GM21515 (cell line): ENCODE data around the gene CAPN2.
"Not testable (repeated sequence)": the region's sequence is repeated elsewhere in the genome, so short reads cannot be mapped to it uniquely, and the experiment has no call there.

Source experiments
- ATAC-seq: cut with Tn5 transposase; IDR thresholded peaks from one replicate; pipeline ENCODE4 v1.9.1; 2021; ENCODE audit not compliant: unreplicated experiment

CAPN2 gene

GRCh38 chr1:223784541-223784940 lies 72.2 kb downstream of the CAPN2 start:
- no peak for ATAC-seq

DNA sequence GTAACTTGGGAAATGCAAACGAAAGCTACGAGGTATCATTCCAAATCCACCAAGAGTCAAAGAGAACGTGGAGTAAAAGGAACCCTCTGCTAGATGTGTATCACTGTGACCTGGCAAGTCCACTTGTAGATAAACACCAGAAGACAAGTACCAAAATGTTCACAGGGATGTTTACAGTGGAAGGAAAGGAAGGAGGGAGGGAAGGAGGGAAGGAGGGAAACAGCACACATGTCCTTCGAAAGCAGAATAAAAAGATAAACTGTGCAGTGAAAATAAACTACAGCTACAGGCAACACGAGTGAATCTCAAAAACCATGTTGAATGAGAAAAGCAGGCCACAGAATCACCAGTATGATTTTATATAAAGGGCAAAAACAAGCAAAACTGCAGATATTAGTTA lies 73.5 kb downstream of the CAPN2 start:
- ATAC-seq: no peak

DNA sequence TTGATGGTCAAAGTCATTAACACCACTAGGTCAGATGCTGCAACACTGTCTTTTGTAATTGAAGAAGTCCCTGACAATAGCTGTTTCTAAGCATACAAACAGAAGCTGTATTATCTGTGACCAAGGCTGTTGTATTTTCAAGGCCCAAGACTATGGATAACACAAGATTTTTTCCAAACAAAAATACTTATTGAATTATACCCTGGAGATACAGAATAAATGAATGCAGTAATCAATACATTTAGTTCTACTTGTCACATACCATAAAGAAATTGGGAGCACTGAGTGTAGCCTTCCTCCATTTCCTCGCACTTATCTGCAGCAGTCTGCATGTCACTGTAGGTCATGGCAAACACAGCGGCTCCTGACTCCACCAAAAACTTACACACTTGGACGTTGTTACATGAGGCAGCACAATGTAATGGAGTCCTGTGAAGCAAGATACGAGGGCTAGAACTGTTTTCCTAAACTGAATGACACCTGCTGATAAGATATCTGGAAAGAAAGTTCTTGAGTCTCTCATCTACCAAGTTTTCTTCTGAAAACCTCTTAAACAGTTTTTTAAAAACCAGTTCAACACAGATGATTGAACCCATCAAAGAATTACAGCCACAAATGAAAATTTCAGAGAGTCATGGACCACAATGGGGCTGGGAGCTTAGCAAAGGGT lies 76.5 kb downstream of the CAPN2 start:
- ATAC-seq: no peak

GRCh38 chr1:223792046-223792445 lies 79.7 kb downstream of the CAPN2 start:
- ATAC-seq: no peak

DNA sequence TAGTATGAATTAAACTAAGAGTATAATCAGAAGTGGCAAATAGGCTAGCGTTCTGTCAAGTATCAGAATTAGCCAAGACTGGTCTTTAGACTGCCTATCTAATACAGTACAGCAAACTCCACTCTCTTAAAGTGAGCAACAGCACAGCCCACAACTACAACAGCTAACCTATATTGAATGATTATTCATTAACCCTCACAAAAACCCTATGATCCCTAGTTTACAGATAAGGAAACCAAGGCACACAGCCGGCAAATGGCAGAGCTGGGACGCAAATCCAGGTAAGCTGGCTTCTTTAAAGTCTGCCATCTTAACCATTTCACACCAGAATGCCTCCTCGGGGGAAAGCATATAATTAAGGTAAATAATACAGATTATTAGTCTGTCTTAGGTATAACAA lies 81.4 kb downstream of the CAPN2 start:
- no peak for ATAC-seq

DNA sequence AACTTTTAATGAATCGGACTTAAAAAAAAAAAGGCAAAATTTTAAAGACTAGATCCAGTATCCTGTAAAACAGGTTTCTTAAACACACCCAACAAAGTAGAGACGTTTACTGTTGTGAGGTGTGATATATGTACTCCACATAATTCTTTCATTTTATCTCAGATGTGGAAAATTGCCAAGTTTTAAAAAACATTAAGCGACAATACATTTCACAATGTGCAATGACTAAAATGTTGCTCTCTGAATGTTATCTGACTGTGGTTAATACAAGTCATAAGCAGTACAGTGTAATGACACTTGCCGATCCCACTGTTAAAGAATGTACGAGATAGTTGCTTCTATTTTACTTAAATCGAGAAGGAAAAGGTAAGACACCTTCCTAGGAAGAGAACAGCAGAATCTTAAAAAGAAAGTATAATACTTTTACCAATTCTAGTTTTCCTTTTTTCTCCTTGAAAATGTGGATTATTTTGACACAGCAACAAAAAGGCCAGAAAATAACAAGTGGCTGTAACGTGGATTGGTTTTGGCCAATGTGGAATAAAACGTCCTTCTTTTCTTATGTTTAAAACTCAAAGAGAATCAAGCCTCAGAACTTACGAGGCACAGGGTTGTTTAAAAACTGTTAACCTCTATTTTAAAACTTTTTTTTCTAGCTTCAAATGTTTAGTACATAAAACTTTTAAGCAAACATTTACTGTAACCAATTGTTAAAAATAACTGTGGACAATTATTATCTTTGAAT lies 82.0 kb downstream of the CAPN2 start:
- ATAC-seq: no peak

DNA sequence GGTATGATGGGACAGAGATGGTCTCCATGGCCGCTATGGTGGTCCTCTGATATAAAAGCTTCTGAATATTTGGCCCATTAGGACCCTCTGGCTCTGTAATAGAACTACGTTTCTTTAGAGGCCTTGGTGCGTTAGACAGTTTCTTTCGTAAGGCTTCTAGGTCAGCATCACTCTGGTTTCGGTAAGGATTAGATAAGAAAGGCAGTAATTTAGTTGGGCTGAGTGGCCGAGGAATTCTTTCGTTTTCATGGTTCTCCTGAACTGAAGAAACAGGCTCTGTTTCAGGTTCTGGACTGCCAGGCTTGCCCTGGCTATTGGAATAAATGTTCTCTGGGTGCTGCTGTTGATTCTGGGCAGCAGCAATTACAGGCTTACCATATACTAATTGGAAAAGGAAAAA lies 83.9 kb downstream of the CAPN2 start:
- ATAC-seq: no peak

DNA sequence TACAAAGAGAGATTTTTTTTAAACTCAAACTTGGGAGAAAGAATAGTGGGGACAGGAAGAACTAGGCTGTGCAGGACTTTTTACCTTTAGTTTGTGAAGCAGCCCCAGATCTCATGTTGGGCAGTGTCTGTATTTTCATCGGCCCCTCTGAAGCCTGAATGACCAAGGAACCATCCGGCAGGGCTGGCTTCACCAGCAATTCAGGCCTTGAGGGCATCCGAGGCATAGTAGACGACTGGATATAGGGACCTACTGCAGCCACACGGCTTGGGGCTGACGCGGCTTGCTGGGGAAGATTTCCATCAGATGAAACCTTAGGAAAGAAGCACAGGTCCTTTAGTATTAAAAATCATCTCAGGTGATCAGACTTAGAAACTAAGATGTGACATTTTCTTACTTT lies 89.7 kb downstream of the CAPN2 start:
- no peak for ATAC-seq

GRCh38 chr1:223802602-223803001 lies 90.3 kb downstream of the CAPN2 start:
- no peak for ATAC-seq

DNA sequence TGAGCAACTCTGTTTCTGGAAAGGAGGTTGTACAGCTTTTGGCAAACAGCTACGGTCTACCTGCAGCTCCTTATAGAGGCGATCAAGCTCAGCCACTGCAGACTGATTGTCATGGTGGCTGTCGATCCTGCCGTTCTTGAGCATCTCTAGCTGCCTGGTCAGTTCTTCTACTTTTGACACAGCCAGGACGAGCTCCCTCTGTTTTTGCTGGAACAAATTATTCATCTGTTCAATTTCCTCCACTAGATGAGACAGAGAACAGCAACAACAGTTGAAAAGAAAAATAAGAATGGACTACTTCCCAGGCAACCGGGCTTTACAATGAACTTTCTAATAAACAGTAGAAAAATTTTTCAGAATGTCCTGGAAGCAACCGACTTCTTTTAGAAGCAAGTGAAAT lies 90.9 kb downstream of the CAPN2 start:
- no peak for ATAC-seq

DNA sequence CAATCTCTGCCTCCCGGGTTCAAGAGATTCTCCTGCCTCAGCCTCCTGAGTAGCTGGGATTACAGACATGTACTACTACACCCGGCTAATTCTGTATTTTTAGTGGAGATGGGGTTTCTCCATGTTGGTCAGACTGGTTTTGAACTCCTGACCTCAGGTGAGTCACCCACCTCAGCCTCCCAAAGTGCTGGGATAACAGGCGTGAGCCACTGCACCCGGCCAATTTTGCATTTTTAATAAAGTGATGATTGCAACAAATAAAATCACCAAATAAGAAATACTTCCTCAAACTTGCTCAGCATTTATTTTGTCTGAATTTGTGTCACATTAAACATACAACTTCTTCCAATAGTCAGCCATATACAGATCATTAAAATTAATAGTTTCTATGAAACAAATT lies 97.6 kb downstream of the CAPN2 start:
- not testable (repeated sequence) for ATAC-seq

GRCh38 chr1:223810586-223810985 lies 98.2 kb downstream of the CAPN2 start:
- ATAC-seq: no peak

DNA sequence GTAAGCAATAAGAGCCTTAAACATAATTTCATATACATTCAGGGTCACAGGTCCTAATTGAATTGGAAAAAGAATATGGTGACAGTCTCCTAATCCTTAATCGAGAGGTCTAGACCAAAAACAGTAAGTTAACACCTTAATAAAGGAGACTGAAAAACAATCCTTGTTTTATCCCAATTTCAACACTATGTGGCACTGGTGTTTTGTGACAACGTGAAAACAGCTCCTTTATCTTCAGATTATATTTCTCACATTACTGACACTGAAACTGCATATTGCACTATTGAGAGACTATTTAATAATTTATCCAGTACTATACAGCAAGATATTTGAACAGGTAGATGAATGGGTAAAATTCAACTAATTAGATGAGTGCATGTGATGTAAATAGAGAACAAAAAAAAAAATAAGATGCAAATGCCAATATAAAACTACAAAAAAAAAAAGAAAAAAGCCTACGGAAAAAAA lies 99.3 kb downstream of the CAPN2 start:
- ATAC-seq: no peak

DNA sequence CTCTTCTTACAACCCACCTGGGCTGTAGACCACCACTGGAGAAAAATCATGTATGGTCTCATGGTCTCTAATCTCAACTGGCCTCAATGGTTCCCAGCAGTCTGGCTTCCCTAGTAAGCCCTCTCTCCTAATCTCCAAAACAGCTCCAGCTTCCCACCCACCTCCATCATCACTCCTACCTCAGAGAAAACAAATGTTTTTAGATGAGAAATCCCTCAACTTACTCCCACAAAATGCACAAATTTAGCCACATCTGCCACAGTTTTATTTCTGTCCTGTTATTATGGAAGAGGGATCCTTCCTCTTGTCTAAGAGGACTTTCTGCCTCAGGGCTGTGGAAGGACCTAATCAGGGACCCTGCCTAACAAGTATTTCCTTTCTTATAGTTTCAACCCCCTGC lies 101.3 kb downstream of the CAPN2 start:
- ATAC-seq: no peak

GRCh38 chr1:223815020-223815853 lies 102.9 kb downstream of the CAPN2 start:
- no peak for ATAC-seq

DNA sequence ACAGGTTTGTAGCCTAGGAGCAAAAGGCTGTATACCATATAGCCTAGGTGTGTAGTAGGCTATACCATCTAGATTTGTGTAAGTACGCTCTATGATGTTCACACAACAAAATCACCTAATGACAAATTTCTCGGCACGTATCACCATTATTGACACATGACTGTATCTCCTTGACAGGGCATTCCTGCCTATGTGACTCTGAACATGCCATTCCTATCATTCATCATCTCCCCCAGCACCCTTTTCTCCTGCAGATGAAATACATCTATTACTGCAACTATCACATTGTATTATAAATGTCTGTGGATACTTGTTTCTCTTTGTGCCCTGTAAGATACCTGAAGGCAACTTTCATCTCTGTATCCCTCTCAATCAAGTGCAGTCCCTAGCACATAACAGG lies 103.5 kb downstream of the CAPN2 start:
- ATAC-seq: no peak

DNA sequence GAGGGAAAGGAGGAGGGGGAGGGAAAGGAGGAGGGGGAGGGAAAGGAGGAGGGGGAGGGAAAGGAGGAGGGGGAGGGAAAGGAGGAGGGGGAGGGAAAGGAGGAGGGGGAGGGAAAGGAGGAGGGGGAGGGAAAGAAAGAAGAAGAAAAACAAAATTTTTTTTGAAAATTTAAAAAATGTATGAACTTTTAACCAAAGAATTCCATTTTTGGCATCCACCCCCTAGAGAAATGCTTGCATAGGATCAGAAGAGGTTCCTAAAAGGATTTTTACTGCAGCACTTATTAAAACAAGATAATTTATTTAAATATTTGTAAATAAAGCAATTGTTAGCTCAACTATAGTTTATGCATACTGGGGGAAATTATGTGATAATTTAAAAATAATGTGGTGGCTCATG lies 104.9 kb downstream of the CAPN2 start:
- not testable (repeated sequence) for ATAC-seq

DNA sequence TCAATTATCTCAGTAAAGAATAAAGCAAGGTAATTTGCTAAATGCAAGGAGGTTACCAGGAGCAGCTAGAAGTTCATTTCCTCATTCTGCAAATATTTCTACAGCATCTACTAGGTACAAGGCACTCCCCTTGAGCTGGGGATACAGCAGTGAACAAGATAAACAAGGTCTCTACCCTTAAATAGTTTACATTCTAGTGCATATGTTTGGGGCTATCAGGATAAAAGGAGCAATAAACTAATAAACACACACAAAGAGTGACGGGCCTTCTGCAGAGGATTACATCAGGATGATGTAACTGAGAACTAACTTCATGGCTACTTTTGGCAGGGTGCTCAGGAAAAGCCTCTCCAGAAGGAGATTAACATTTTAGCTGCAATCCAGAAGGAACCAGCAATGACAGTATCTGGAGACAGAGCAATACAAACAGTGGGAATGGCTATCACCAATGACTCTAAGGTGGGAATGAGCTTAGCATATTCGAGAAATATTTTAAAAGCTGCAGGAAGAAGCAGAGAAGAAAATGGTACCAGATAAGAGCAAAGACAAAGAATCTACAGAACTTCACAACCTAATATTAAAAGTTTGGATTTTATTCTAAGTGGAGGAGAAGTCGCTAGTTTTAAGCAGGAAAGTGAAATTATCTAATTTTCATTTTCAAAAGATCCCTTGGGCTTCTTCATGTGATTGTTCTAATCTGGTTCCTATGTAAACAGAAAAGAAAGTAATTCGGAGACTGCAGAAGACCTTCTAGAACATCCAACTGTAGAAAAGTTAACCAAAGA lies 107.6 kb downstream of the CAPN2 start:
- no peak for ATAC-seq

DNA sequence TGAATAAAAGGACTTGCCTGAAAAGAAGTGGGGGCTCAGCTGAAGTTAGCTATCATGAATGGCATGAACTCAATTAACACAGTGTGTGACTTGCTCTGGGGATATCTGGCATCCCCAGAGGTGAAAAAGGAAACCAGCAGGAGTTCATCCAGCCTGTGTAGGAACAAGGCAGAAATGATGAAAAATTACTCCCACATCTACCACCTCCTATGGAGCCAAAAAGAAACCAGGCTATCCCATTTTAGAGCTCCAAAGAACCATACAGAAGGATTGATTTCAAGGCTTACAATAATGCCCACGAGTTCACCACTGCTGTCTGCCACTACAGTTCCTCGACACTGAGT lies 108.1 kb downstream of the CAPN2 start:
- no peak for ATAC-seq

DNA sequence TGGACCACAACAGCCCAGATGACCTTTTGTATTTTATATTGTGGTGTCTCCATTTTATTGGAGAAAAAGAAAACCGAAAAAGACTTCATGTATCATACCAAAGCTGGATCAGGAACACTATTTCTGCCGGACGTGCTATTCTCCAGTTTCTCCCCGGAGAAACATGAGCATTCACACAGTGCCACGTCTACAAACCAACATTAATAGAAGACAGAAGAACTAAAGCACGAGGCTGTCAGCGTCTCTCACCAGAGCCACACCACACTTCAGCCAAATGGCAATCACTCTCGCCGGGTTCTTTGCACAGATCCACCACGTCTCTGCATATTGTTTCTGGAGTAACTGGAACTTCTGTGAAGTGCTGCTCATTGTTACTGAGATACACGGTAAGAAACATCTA lies 108.6 kb downstream of the CAPN2 start:
- no peak for ATAC-seq

DNA sequence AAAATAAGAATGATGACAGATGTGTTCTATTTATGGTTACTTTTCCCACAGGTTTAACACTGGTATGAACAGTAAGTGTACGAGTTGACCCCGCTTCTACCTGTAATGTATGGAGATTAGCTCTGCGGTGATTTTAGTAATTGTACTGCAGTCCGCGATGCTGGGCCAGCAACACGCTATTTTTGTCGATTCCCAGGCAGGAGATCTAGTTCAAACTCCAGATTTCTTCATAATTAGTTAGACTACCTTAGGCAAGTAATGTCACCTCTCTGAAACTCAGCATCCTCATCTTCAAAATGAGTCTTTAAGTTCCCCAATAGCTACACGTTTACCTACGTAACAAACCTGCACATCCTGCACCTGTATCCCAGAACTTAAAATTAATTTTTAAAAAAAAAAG lies 111.9 kb downstream of the CAPN2 start:
- ATAC-seq: no peak
